ENCODE measurements around the gene LEKR1.
"Not testable (repeated sequence)": the region's sequence is repeated elsewhere in the genome, so short reads cannot be mapped to it uniquely, and the experiment has no call there.

LEKR1 gene

GRCh38 chr3:156888176-156888575 is 62.0 kb downstream of the LEKR1 start:
- peaks cover 16% of the 10 kb centered on the region for H3K9me3 Mint-ChIP-seq
- H3K36me3 Mint-ChIP-seq (ENCODE audit: low read depth): peaks cover 2% of the 10 kb centered on the region
- no peaks in the 10 kb centered on the region for H3K4me1 Mint-ChIP-seq (ENCODE audit: low read depth)
- H3K4me3 Mint-ChIP-seq: no peak overlapping the region
- no peak overlapping the region for H3K27ac Mint-ChIP-seq
- H3K27me3 Mint-ChIP-seq (ENCODE audit: low read depth): peaks cover 7% of the 10 kb centered on the region

GRCh38 chr3:156888576-156888975 is 62.4 kb downstream of the LEKR1 start:
- Mint-ChIP-seq H3K27ac (no peak overlapping the region), H3K4me3 (no peak overlapping the region), H3K27me3 (ENCODE audit: low read depth) (peaks cover 7% of the 10 kb centered on the region), H3K36me3 (ENCODE audit: low read depth) (peaks cover 2% of the 10 kb centered on the region), H3K9me3 (peaks cover 13% of the 10 kb centered on the region), H3K4me1 (ENCODE audit: low read depth) (no peaks in the 10 kb centered on the region)

GRCh38 chr3:156892701-156893100 is 66.5 kb downstream of the LEKR1 start:
- H3K4me3 Mint-ChIP-seq: no peak overlapping the region
- H3K27ac Mint-ChIP-seq: no peak overlapping the region
- peaks cover 17% of the 10 kb centered on the region for H3K9me3 Mint-ChIP-seq
- H3K36me3 Mint-ChIP-seq (ENCODE audit: low read depth): peaks cover 2% of the 10 kb centered on the region
- peaks cover 7% of the 10 kb centered on the region for H3K27me3 Mint-ChIP-seq (ENCODE audit: low read depth)
- no peaks in the 10 kb centered on the region for H3K4me1 Mint-ChIP-seq (ENCODE audit: low read depth)

GRCh38 chr3:156895374-156895773 is 69.2 kb downstream of the LEKR1 start:
- not testable (repeated sequence) for H3K4me3 Mint-ChIP-seq; H3K27ac Mint-ChIP-seq; H3K27me3 Mint-ChIP-seq (ENCODE audit: low read depth); H3K36me3 Mint-ChIP-seq (ENCODE audit: low read depth); H3K4me1 Mint-ChIP-seq (ENCODE audit: low read depth)
- H3K9me3 Mint-ChIP-seq: peaks cover 17% of the 10 kb centered on the region

GRCh38 chr3:156897851-156898250 is 71.7 kb downstream of the LEKR1 start:
- H3K27ac Mint-ChIP-seq; H3K4me1 Mint-ChIP-seq (ENCODE audit: low read depth): not testable (repeated sequence)

GRCh38 chr3:156898296-156898880 is 72.2 kb downstream of the LEKR1 start:
- Mint-ChIP-seq H3K4me1 (ENCODE audit: low read depth) (no peaks in the 10 kb centered on the region), H3K36me3 (ENCODE audit: low read depth) (no peaks in the 10 kb centered on the region), H3K4me3 (no peak overlapping the region), H3K27me3 (ENCODE audit: low read depth) (peaks cover 2% of the 10 kb centered on the region), H3K27ac (no peak overlapping the region), H3K9me3 (peaks cover 17% of the 10 kb centered on the region)

More at GRCh38 chr3:156897851-156898250, 71.7 kb downstream of the LEKR1 start:
- not testable (repeated sequence) for H3K27me3 Mint-ChIP-seq (ENCODE audit: low read depth); H3K4me3 Mint-ChIP-seq; H3K36me3 Mint-ChIP-seq (ENCODE audit: low read depth)
- H3K9me3 Mint-ChIP-seq: peaks cover 17% of the 10 kb centered on the region

- Mint-ChIP-seq H3K4me1 (ENCODE audit: low read depth) (no peaks in the 10 kb centered on the region), H3K27ac (no peak overlapping the region), H3K9me3 (peaks cover 5% of the 10 kb centered on the region), H3K4me3 (no peak overlapping the region), H3K36me3 (ENCODE audit: low read depth) (no peaks in the 10 kb centered on the region), H3K27me3 (ENCODE audit: low read depth) (peaks cover 13% of the 10 kb centered on the region)
Measured at GRCh38 chr3:156899951-156900350, 73.8 kb downstream of the LEKR1 start.

- no peaks in the 10 kb centered on the region for H3K36me3 Mint-ChIP-seq (ENCODE audit: low read depth)
- H3K9me3 Mint-ChIP-seq: no peaks in the 10 kb centered on the region
- H3K4me1 Mint-ChIP-seq (ENCODE audit: low read depth): no peaks in the 10 kb centered on the region
- H3K4me3 Mint-ChIP-seq: no peak overlapping the region
- H3K27me3 Mint-ChIP-seq (ENCODE audit: low read depth): peaks cover 22% of the 10 kb centered on the region
- H3K27ac Mint-ChIP-seq: no peak overlapping the region
Measured at GRCh38 chr3:156902916-156903315, 76.8 kb downstream of the LEKR1 start.

- no peaks in the 10 kb centered on the region for H3K36me3 Mint-ChIP-seq (ENCODE audit: low read depth)
- no peaks in the 10 kb centered on the region for H3K9me3 Mint-ChIP-seq
- H3K27me3 Mint-ChIP-seq (ENCODE audit: low read depth): peaks cover 43% of the 10 kb centered on the region
- H3K27ac Mint-ChIP-seq: no peak overlapping the region
- no peaks in the 10 kb centered on the region for H3K4me1 Mint-ChIP-seq (ENCODE audit: low read depth)
- H3K4me3 Mint-ChIP-seq: no peak overlapping the region
Measured at GRCh38 chr3:156906275-156906674, 80.1 kb downstream of the LEKR1 start.

- Mint-ChIP-seq H3K27ac (no peak overlapping the region), H3K36me3 (ENCODE audit: low read depth) (no peaks in the 10 kb centered on the region), H3K27me3 (ENCODE audit: low read depth) (peaks cover 51% of the 10 kb centered on the region), H3K4me1 (ENCODE audit: low read depth) (no peaks in the 10 kb centered on the region), H3K9me3 (no peaks in the 10 kb centered on the region), H3K4me3 (no peak overlapping the region)
Measured at GRCh38 chr3:156908398-156908797, 82.2 kb downstream of the LEKR1 start.

GRCh38 chr3:156910022-156910421 is 83.9 kb downstream of the LEKR1 start:
- H3K27me3 Mint-ChIP-seq (ENCODE audit: low read depth): peaks cover 39% of the 10 kb centered on the region

GRCh38 chr3:156910831-156911230 is 84.7 kb downstream of the LEKR1 start:
- not testable (repeated sequence) for H3K27ac Mint-ChIP-seq; H3K4me1 Mint-ChIP-seq (ENCODE audit: low read depth); H3K4me3 Mint-ChIP-seq; H3K9me3 Mint-ChIP-seq; H3K36me3 Mint-ChIP-seq (ENCODE audit: low read depth)
- peaks cover 34% of the 10 kb centered on the region for H3K27me3 Mint-ChIP-seq (ENCODE audit: low read depth)

More at GRCh38 chr3:156910022-156910421, 83.9 kb downstream of the LEKR1 start:
- Mint-ChIP-seq H3K9me3 (no peaks in the 10 kb centered on the region), H3K4me3 (no peak overlapping the region), H3K36me3 (ENCODE audit: low read depth) (no peaks in the 10 kb centered on the region), H3K27ac (no peak overlapping the region), H3K4me1 (ENCODE audit: low read depth) (no peaks in the 10 kb centered on the region)

- not testable (repeated sequence) for H3K4me1 Mint-ChIP-seq (ENCODE audit: low read depth); H3K27ac Mint-ChIP-seq; H3K4me3 Mint-ChIP-seq; H3K9me3 Mint-ChIP-seq; H3K36me3 Mint-ChIP-seq (ENCODE audit: low read depth)
- peaks cover 29% of the 10 kb centered on the region for H3K27me3 Mint-ChIP-seq (ENCODE audit: low read depth)
Measured at GRCh38 chr3:156914300-156914699, 88.1 kb downstream of the LEKR1 start.

- Mint-ChIP-seq H3K27ac (no peak overlapping the region), H3K9me3 (peaks cover 8% of the 10 kb centered on the region), H3K36me3 (ENCODE audit: low read depth) (no peaks in the 10 kb centered on the region), H3K27me3 (ENCODE audit: low read depth) (peaks cover 24% of the 10 kb centered on the region), H3K4me1 (ENCODE audit: low read depth) (no peaks in the 10 kb centered on the region), H3K4me3 (no peak overlapping the region)
Measured at GRCh38 chr3:156915372-156915771, 89.2 kb downstream of the LEKR1 start.

- Mint-ChIP-seq H3K9me3 (peaks cover 8% of the 10 kb centered on the region), H3K4me1 (ENCODE audit: low read depth) (no peaks in the 10 kb centered on the region), H3K4me3 (no peak overlapping the region), H3K27me3 (ENCODE audit: low read depth) (peaks cover 16% of the 10 kb centered on the region), H3K36me3 (ENCODE audit: low read depth) (no peaks in the 10 kb centered on the region), H3K27ac (no peak overlapping the region)
Measured at GRCh38 chr3:156918746-156919145, 92.6 kb downstream of the LEKR1 start.

GRCh38 chr3:156919818-156920217 is 93.7 kb downstream of the LEKR1 start:
- no peak overlapping the region for H3K4me3 Mint-ChIP-seq
- no peak overlapping the region for H3K27ac Mint-ChIP-seq
- peaks cover 20% of the 10 kb centered on the region for H3K27me3 Mint-ChIP-seq (ENCODE audit: low read depth)
- no peaks in the 10 kb centered on the region for H3K36me3 Mint-ChIP-seq (ENCODE audit: low read depth)
- peaks cover 8% of the 10 kb centered on the region for H3K9me3 Mint-ChIP-seq
- no peaks in the 10 kb centered on the region for H3K4me1 Mint-ChIP-seq (ENCODE audit: low read depth)
